HG02973 (cell line): ENCODE data around the gene PAGR1.

Source experiments
- ATAC-seq: cut with Tn5 transposase; IDR thresholded peaks from one replicate; pipeline ENCODE4 v1.9.1; 2021; ENCODE audit warnings: moderate library complexity; ENCODE audit not compliant: unreplicated experiment

PAGR1 gene

GRCh38 chr16:29834079-29834478 lies 18.1 kb downstream of the PAGR1 start:
- ATAC-seq: no peak

DNA sequence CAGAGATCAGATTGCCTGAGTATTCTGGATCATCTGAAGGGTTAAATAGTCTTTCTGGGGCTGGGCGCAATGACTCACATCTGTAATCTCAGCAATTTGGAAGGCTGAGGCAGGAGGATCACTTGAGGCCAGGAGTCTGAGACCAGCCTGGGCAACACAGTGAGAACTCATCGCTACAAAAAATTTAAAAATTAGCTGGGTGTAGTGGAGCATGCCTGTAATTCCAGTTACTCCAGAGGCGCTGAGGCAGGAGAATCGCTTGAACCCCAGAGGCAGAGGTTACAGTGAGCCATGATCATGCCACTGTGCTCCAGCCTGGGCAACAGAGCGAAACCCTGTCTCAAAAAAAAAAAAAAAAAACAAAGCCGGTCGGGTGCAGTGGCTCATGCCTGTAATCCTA lies 20.0 kb downstream of the PAGR1 start:
- ATAC-seq: no peak

DNA sequence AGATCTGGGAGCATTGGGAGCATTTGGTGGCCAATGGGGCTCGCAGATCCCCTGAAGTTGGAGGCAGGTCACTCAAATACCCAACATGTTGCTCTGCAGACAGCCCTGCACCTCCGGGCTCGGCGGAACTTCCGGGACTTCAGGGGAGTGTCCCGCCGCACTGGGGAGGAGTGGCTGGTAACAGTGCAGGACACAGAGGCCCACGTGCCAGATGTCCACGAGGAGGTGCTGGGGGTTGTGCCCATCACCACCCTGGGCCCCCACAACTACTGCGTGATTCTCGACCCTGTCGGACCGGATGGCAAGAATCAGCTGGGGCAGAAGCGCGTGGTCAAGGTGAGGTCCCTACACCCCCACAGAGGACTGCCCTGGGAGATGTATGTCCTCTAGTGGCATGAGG lies 20.7 kb downstream of the PAGR1 start:
- ATAC-seq: no peak

GRCh38 chr16:29837841-29838240 lies 21.9 kb downstream of the PAGR1 start:
- no peak for ATAC-seq

- ATAC-seq: no peak
Observed at GRCh38 chr16:29839822-29840221, 23.9 kb downstream of the PAGR1 start.

DNA sequence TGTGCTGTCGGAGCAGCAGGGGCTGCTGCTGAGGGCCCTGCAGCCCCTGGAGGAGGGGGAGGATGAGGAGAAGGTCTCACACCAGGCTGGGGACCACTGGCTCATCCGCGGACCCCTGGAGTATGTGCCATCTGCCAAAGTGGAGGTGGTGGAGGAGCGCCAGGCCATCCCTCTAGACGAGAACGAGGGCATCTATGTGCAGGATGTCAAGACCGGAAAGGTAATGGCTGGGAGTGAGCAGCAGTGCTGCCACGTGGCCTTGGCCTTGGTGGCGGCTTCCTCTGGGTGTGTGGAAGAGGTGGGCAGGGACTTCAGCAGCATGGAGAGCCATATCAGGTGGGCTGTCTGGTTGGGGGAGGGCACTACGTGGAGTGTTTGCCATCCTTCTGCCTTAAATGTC lies 24.3 kb downstream of the PAGR1 start:
- no peak for ATAC-seq

- ATAC-seq: no peak
Observed at GRCh38 chr16:29841631-29842030, 25.7 kb downstream of the PAGR1 start.

DNA sequence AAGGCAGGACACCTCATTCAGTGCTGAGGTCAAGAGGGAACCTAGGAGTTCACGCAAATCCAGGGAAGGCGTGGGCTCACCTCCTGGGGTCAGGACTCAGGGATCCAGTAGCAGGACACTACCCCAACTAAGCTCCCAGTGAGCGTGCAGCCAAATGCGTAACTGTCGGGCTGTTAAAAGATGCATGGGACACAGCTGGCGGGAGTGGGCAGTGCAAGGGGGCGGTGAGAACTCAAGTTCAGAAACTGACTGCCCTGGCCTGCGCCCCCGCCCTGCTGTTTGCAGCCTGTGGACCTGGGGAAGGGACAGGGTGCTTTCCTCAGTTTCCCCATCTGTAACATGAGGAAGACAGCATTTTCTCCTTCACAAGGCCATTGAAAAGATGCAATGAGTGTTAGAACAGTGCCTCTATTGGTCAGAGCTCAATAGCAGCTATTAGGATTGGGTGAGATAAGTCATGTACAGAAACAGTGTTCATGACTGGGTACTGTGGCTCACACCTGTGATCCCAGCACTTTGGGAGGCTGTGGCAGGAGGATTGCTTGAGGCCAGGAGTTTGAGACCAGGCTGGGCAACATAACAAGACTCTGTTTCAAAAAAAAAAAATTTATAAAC lies 26.9 kb downstream of the PAGR1 start:
- no peak for ATAC-seq

DNA sequence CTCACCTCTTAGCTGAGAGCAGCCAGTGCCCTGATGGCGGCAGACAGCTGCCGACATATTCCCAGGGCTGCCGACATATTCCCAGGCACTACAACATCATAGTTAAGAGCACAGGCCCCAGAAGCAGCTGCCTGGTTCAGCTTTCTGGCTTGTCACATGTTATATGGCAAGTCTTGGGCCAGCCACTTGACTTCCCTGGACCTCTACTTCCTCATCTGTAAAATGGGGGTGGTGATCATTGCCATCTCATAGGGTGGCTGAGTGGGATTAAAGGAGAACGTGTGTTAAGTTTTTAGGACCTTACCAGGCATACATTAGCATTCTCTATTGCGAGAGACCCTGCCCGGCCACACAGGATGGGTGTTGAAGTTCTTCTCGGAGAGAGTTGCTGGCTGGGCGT lies 28.0 kb downstream of the PAGR1 start:
- no peak for ATAC-seq

GRCh38 chr16:29844575-29845331 lies 28.8 kb downstream of the PAGR1 start:
- no peak for ATAC-seq

DNA sequence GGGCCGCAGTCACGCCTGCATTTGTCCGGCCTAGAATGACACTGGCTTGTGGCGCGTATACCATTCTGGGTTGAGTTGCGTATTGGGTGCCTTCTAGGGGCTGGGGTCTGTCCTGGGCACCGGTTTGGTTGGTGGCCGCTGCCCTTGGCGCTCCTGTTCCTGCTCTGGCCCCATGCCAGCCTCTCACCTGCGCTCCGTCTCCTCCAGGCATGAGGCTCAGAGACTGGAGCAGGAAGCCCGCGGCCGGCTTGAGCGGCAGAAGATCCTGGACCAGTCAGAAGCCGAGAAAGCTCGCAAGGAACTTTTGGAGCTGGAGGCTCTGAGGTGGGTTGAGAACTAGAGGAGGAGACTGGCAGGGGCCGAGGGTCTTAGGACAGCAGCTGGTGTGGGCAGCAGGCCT lies 29.7 kb downstream of the PAGR1 start:
- no peak for ATAC-seq

GRCh38 chr16:29848420-29849297 lies 32.7 kb downstream of the PAGR1 start:
- ATAC-seq: no peak

DNA sequence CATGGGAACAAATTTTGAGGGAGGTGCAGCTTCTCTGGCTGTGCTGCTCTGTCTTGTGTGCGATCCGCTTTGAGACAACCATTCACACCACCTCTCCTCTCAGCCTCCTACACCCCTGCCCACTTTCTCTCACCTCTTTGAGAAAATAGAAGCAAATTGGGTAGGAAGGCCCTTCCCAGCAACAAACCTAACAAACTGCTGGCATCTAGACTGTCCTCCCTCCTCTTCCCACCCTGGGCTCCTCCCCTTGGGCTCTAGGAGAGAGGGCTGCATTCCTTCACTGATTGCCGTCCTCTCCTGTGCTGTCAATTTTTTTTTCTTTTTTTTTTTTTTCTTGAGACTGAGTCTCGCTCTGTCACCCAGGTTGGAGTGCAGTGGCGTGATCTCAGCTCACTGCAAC lies 33.6 kb downstream of the PAGR1 start:
- no peak for ATAC-seq

DNA sequence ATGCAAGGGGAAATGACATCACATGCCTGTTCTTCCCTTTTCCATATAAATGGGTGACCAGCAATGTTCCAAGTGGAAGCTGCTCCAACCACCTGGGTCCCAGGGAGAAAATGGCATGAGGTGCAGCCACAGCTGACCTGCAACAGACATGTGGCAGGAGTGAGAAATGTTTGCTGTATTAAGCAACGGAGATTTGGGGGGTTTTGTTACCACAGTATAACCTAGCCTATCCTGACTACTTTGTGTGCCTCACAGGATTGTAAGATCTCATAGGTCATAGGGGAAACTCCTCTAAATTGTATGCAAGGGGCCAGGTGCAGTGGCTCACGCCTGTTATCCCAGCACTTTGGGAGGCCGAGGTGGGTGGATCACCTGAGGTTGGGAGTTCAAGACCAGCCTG lies 35.0 kb downstream of the PAGR1 start:
- no peak for ATAC-seq

DNA sequence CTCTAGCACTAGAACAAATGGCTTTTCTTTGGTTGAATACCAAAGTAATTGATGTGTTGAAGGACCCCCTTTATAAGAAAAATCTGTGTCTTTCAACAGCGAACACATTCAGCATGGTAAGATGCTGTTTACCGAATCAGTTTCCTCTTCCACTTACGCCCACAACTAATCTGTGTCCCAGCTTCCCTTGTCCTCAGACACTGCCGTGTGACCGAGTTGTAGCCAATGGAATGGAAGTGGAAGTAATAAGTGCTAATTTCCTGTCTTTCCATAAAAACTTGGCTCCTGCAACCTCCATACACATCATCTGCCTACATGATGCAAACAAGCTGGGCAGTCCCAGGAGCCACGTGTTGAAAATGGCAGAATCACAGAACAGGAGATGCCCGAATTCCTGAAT lies 36.7 kb downstream of the PAGR1 start:
- no peak for ATAC-seq

GRCh38 chr16:29854520-29855100 lies 38.7 kb downstream of the PAGR1 start:
- no peak for ATAC-seq

GRCh38 chr16:29857133-29857760 lies 41.3 kb downstream of the PAGR1 start:
- ATAC-seq: no peak

DNA sequence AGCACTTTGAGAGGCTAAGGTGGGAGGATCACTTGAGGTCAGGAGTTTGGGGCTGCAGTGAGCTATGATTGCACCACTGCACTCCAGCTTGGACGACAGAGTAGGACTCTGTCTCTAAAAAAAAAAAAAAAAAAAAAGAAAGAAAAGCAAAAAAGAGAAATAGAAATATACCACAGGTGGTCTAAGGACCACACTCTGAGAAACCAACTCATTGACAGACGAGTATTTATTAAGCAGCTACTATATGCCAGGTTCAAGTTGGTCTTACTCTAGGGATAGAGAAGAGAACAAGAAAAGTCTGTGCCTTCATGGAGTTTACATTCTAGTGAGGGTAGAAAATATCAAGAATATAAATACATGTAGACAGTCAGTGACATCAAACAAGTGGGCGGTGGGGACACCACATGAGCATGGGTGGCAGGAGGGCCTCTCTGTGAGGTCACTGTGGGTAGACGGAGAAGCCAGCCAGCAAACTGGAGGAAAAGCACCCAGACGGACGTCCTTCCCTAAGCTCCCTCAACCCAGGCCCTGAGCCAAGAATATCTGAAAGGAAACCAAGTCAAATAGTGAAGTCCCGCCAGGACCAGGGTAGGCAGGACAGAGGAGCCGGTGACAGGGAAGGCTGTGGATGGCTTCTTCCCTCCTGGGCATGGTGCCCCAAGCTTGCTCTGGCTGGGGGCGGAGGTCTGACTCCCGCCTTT lies 42.3 kb downstream of the PAGR1 start:
- no peak for ATAC-seq

DNA sequence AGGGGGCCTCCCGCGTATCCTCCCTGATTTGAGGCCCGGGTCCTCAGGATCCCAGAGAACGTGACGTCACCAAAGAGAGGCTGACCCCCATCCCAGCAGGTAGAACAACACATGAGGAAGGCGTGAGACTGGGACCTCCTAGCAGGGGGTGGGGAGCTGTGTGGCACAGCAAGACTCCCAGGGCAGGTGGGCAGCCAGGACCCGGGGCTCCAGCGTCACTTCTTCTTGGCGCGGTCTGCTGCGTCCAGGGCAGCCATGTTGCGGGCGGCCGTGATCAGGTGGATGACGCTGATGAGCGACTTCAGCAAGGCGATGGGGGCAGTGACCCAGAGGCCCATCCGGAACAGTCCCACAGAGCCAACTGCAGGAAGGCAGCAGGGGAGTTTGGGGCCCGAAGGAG lies 43.0 kb downstream of the PAGR1 start:
- no peak for ATAC-seq

- no peak for ATAC-seq
Observed at GRCh38 chr16:29860218-29860617, 44.3 kb downstream of the PAGR1 start.
